ENCODE measurements around the gene ZNF23. TPM values are rescaled to one million over a fixed set of nuclear protein-coding genes. Genes with fewer than 3 reads are reported as not detected.

ZNF23 gene
- polyA plus RNA-seq, 1 experiment = 14.8 TPM

- ChIA-PET POLR2A (no interaction called here), CTCF (interaction anchor here (3.8 kb wide), 1 partner anchor 17 kb away, joined by 18 read pairs; no protein-coding TSS in a partner anchor)
- Histone ChIP-seq H3K27me3 (ENCODE audit: control insufficient read depth, insufficient read depth, low read length) (no peaks in the 10 kb centered on the region), H3K9me3 (ENCODE audit: control insufficient read depth, insufficient read depth, low read length) (no peaks in the 10 kb centered on the region; the same call in 1 of the 2 replicates), H3K4me3 (ENCODE audit: low read depth, low read length) (no peak overlapping the region), H3K27ac (ENCODE audit: low read depth, low read length) (no peak overlapping the region)
- TF ChIP-seq CTCF (IDR thresholded peaks at IDR 0.05; ENCODE audit: low read depth, low read length) = no peak
- DNase-seq (ENCODE audit: low read depth, low spot score) = no peak
Observed at GRCh38 chr16:71482569-71482968, 20.5 kb upstream of the ZNF23 start.

- ChIA-PET POLR2A (no interaction called here), CTCF (interaction anchor here (1.1 to 3.8 kb wide), 2 partner anchors 18 to 68 kb away, joined by 4 to 18 read pairs; no protein-coding TSS in a partner anchor)
- no peak overlapping the region for H3K4me3 ChIP-seq (ENCODE audit: low read depth, low read length)
- no peaks in the 10 kb centered on the region; the same call in 1 of the 2 replicates for H3K9me3 ChIP-seq (ENCODE audit: control insufficient read depth, insufficient read depth, low read length)
- no peaks in the 10 kb centered on the region for H3K27me3 ChIP-seq (ENCODE audit: control insufficient read depth, insufficient read depth, low read length)
- no peak for TF ChIP-seq CTCF (IDR thresholded peaks at IDR 0.05; ENCODE audit: low read depth, low read length)
- no peak for DNase-seq (ENCODE audit: low read depth, low spot score)
- no peak overlapping the region for H3K27ac ChIP-seq (ENCODE audit: low read depth, low read length)
Observed at GRCh38 chr16:71480956-71481355, 18.9 kb upstream of the ZNF23 start.

- Histone ChIP-seq H3K9me3 (ENCODE audit: control insufficient read depth, insufficient read depth, low read length) (no peaks in the 10 kb centered on the region; the same call in 1 of the 2 replicates), H3K4me3 (ENCODE audit: low read depth, low read length) (no peak overlapping the region), H3K27me3 (ENCODE audit: control insufficient read depth, insufficient read depth, low read length) (no peaks in the 10 kb centered on the region), H3K27ac (ENCODE audit: low read depth, low read length) (no peak overlapping the region)
- DNase-seq (ENCODE audit: low read depth, low spot score) = no peak
- peak; percentile 48 for TF ChIP-seq CTCF (IDR thresholded peaks at IDR 0.05; ENCODE audit: low read depth, low read length)
- ChIA-PET CTCF (interaction anchor here (0.6 to 3.8 kb wide), 5 partner anchors 15 to 149 kb away, joined by 3 to 18 read pairs (median 3); no protein-coding TSS in a partner anchor), POLR2A (no interaction called here)
Observed at GRCh38 chr16:71479420-71479819, 17.4 kb upstream of the ZNF23 start.

- ChIA-PET POLR2A (no interaction called here), CTCF (interaction anchor here (1.3 kb wide), 1 partner anchor 12 kb away, joined by 3 read pairs; no protein-coding TSS in a partner anchor)
- no peak for TF ChIP-seq CTCF (IDR thresholded peaks at IDR 0.05; ENCODE audit: low read depth, low read length)
- H3K27ac ChIP-seq (ENCODE audit: low read depth, low read length) = no peak overlapping the region
- no peaks in the 10 kb centered on the region; the same call in 1 of the 2 replicates for H3K9me3 ChIP-seq (ENCODE audit: control insufficient read depth, insufficient read depth, low read length)
- H3K27me3 ChIP-seq (ENCODE audit: control insufficient read depth, insufficient read depth, low read length) = no peaks in the 10 kb centered on the region
- H3K4me3 ChIP-seq (ENCODE audit: low read depth, low read length) = no peak overlapping the region
- no peak for DNase-seq (ENCODE audit: low read depth, low spot score)
Observed at GRCh38 chr16:71476457-71477124, 14.5 kb upstream of the ZNF23 start.

- ChIA-PET POLR2A (interaction anchor here (0.7 kb wide), 1 partner anchor 13 kb away, joined by 3 read pairs; the partner anchor contains the start of gene ZNF23), CTCF (interaction anchor here (1.3 kb wide), 2 partner anchors 11 to 25 kb away, joined by 3 to 4 read pairs; no protein-coding TSS in a partner anchor)
- TF ChIP-seq CTCF (IDR thresholded peaks at IDR 0.05; ENCODE audit: low read depth, low read length) = no peak
- Histone ChIP-seq H3K27me3 (ENCODE audit: control insufficient read depth, insufficient read depth, low read length) (no peaks in the 10 kb centered on the region), H3K9me3 (ENCODE audit: control insufficient read depth, insufficient read depth, low read length) (no peaks in the 10 kb centered on the region; the same call in 1 of the 2 replicates), H3K4me3 (ENCODE audit: low read depth, low read length) (no peak overlapping the region), H3K27ac (ENCODE audit: low read depth, low read length) (peak overlapping the region; percentile 53)
- DNase-seq (ENCODE audit: low read depth, low spot score) = peak; percentile 63
Observed at GRCh38 chr16:71474864-71475263, 12.8 kb upstream of the ZNF23 start.
